HL-60 (cell line): Measurements from ENCODE around the gene SLC12A1.

Experiments
- DNase-seq, 2 experiments: peaks; one replicate each; pipeline ENCODE4 v3.0.0-alpha.2; 2010 to 2020; ENCODE audit warnings: low read depth in 1 of 2, low spot score in 1 of 2
- H3K27ac ChIP-seq: fragments of 250-450 bp; sonication (Bioruptor Pico); replicated peaks from 2 replicates; pipeline ENCODE4 v1.5.1; 2020; ENCODE audit warnings: mild to moderate bottlenecking, moderate library complexity
- H3K27me3 ChIP-seq: fragments of 250-450 bp; sonication (Bioruptor Pico); 2 replicates; pipeline ENCODE4 v1.5.1; 2021; ENCODE audit warnings: mild to moderate bottlenecking, moderate library complexity; ENCODE audit not compliant: insufficient read depth, poor library complexity, severe bottlenecking
- H3K4me3 ChIP-seq: replicated peaks from 2 replicates; pipeline ENCODE4 v1.5.1; 2011; ENCODE audit warnings: mild to moderate bottlenecking, control low read depth, low read length; ENCODE audit not compliant: insufficient read depth
- CTCF ChIP-seq: IDR thresholded peaks from one replicate; pipeline ENCODE4 v1.5.1; 2011; ENCODE audit warnings: low read length, control low read depth, inconsistent platforms; ENCODE audit not compliant: insufficient read depth
- GABPA ChIP-seq: IDR thresholded peaks from 2 replicates; pipeline ENCODE4 v1.6.1; 2012; ENCODE audit warnings: low read depth
- POLR2AphosphoS5 ChIP-seq: IDR thresholded peaks from 2 replicates; pipeline ENCODE4 v1.6.1; 2012; ENCODE audit warnings: low read depth
- SPI1 ChIP-seq: IDR thresholded peaks from 2 replicates; pipeline ENCODE4 v1.6.1; 2012; ENCODE audit warnings: low read depth, mild to moderate bottlenecking, borderline replicate concordance
- TF ChIP-seq, protein P1 (sequence below): IDR thresholded peaks from 2 replicates; pipeline ENCODE4 v1.6.1; 2012; ENCODE audit warnings: low read depth; ENCODE audit not compliant: insufficient replicate concordance

Gene SLC12A1

GRCh38 chr15:48330855-48331795, 125.0 kb downstream of the SLC12A1 start, which contains the start of gene DUT:
Gene DUT, plus strand, starts transcription at chr15:48331429. Its CDS starts 87 bp downstream, at chr15:48331516.
- H3K27ac ChIP-seq, result peak within 1 kb of the TSS; percentile 93
- peak within 1 kb of the TSS; percentile 76 for H3K4me3 ChIP-seq
- peak in 1 of 2 experiments; percentile 82 for DNase-seq
- no peak for TF ChIP-seq SPI1
- TF ChIP-seq, protein P1, sequence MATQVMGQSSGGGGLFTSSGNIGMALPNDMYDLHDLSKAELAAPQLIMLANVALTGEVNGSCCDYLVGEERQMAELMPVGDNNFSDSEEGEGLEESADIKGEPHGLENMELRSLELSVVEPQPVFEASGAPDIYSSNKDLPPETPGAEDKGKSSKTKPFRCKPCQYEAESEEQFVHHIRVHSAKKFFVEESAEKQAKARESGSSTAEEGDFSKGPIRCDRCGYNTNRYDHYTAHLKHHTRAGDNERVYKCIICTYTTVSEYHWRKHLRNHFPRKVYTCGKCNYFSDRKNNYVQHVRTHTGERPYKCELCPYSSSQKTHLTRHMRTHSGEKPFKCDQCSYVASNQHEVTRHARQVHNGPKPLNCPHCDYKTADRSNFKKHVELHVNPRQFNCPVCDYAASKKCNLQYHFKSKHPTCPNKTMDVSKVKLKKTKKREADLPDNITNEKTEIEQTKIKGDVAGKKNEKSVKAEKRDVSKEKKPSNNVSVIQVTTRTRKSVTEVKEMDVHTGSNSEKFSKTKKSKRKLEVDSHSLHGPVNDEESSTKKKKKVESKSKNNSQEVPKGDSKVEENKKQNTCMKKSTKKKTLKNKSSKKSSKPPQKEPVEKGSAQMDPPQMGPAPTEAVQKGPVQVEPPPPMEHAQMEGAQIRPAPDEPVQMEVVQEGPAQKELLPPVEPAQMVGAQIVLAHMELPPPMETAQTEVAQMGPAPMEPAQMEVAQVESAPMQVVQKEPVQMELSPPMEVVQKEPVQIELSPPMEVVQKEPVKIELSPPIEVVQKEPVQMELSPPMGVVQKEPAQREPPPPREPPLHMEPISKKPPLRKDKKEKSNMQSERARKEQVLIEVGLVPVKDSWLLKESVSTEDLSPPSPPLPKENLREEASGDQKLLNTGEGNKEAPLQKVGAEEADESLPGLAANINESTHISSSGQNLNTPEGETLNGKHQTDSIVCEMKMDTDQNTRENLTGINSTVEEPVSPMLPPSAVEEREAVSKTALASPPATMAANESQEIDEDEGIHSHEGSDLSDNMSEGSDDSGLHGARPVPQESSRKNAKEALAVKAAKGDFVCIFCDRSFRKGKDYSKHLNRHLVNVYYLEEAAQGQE, result peak; percentile 86
- peak; percentile 95 for TF ChIP-seq POLR2AphosphoS5
- no peak for TF ChIP-seq CTCF
- TF ChIP-seq GABPA, result peak; percentile 74
- no peaks in the 10 kb centered on the region for H3K27me3 ChIP-seq

DNA sequence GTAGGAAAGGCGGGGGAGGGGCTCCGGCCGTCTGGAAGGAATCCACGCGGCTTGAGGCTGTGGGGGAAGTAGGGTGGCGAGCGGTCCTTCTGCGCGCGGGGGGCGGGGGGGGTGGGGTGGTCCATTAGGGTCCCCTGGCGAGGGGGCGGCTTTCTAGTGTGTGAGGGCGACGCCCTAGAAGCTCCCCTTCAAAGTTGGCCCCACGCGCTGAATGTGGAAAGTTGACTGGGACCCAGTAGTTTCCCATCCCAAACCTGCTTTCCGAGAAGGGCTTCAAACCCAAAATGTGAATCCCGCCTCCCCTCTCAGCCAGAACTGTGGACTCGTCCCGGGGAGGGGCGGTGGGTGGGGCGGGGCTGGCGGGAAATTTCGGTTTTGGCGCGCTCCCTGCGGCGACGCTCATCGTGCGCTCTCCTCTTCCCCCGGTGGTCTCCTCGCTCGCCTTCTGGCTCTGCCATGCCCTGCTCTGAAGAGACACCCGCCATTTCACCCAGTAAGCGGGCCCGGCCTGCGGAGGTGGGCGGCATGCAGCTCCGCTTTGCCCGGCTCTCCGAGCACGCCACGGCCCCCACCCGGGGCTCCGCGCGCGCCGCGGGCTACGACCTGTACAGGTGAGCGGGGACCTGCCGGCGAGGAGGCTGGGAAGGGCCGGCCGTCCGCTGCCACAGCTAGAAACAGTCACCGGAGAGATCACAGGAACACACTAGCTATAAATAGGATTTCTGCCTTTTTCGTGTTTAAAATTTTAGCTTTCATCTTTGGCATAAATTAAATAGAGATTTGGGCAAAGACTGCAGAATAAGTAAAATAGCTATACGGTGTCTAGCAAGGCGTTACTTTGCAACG, 125.9 kb downstream of the SLC12A1 start:
- peak in 1 of 2 experiments; percentile 80 for DNase-seq
- Histone ChIP-seq H3K27ac (peak overlapping the region; percentile 93), H3K4me3 (peak overlapping the region; percentile 76), H3K27me3 (no peaks in the 10 kb centered on the region)
- TF ChIP-seq POLR2AphosphoS5 (peak; percentile 19; the same call in 1 of the 2 replicates), CTCF (no peak), GABPA (no peak)
- TF ChIP-seq, protein P1, result no peak

GRCh38 chr15:48332642-48333034, 126.5 kb downstream of the SLC12A1 start:
- Histone ChIP-seq H3K27me3 (no peaks in the 10 kb centered on the region), H3K4me3 (peak overlapping the region; percentile 76), H3K27ac (peak overlapping the region; percentile 93)
- DNase-seq, result no peak
- TF ChIP-seq GABPA, result no peak

GRCh38 chr15:48333540-48333939, 127.4 kb downstream of the SLC12A1 start:
- peak overlapping the region; percentile 76 for H3K4me3 ChIP-seq
- no peaks in the 10 kb centered on the region for H3K27me3 ChIP-seq
- H3K27ac ChIP-seq, result peak overlapping the region; percentile 93
- TF ChIP-seq, protein P1, result no peak
- TF ChIP-seq CTCF, result no peak
- 0 out of 2 replicates have a peak, but pooled peaks have one; percentile 20 for TF ChIP-seq POLR2AphosphoS5
- no peak for DNase-seq
